ENCODE results near the gene SSBP1. TPM values are rescaled to one million over a fixed set of nuclear protein-coding genes. Genes with fewer than 3 reads are reported as not detected.

SSBP1 gene
- polyA plus RNA-seq, 3 donors: 66.9 to 197 (median 184) TPM

- TF ChIP-seq, protein P1, sequence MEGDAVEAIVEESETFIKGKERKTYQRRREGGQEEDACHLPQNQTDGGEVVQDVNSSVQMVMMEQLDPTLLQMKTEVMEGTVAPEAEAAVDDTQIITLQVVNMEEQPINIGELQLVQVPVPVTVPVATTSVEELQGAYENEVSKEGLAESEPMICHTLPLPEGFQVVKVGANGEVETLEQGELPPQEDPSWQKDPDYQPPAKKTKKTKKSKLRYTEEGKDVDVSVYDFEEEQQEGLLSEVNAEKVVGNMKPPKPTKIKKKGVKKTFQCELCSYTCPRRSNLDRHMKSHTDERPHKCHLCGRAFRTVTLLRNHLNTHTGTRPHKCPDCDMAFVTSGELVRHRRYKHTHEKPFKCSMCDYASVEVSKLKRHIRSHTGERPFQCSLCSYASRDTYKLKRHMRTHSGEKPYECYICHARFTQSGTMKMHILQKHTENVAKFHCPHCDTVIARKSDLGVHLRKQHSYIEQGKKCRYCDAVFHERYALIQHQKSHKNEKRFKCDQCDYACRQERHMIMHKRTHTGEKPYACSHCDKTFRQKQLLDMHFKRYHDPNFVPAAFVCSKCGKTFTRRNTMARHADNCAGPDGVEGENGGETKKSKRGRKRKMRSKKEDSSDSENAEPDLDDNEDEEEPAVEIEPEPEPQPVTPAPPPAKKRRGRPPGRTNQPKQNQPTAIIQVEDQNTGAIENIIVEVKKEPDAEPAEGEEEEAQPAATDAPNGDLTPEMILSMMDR (IDR thresholded peaks at IDR 0.05): no peak
- WGBS (ENCODE audit: insufficient coverage): under 1% methylated on average over 56 of the region's 59 CpGs
- Mint-ChIP-seq H3K4me1 (peaks cover 40% of the 10 kb centered on the region), H3K27ac (no peak overlapping the region), H3K4me3 (peak overlapping the region; percentile 79 to 84), H3K9me3 (no peaks in the 10 kb centered on the region), H3K36me3 (peaks cover 0 to 5% of the 10 kb centered on the region in 2 donors), H3K27me3 (ENCODE audit: low read depth in 3 of 3) (peaks cover 22 to 30% (median 24%) of the 10 kb centered on the region in 3 donors)
- Histone ChIP-seq H3K36me3 (replicated peaks in 1 of 2; ENCODE audit: control insufficient read depth in 1 of 2, insufficient read depth in 2 of 2, low read length in 2 of 2) (no peaks in the 10 kb centered on the region), H3K27ac (ENCODE audit: low read depth in 1 of 2, low read length in 2 of 2) (no peak overlapping the region), H2AFZ (ENCODE audit: insufficient read depth, low read depth, low read length, poor library complexity, severe bottlenecking) (peak overlapping the region; percentile 82), H3K4me3 (replicated peaks in 1 of 3; ENCODE audit: low read depth in 2 of 3, low read length in 3 of 3) (peak overlapping the region; percentile 47 to 90 (median 77)), H4K20me1 (ENCODE audit: insufficient read depth, low read length) (no peaks in the 10 kb centered on the region), H3K4me2 (replicated peaks; ENCODE audit: extremely low read depth, low read length, poor library complexity, severe bottlenecking) (peak overlapping the region; percentile 83), H3K4me1 (ENCODE audit: control insufficient read depth in 1 of 2, insufficient read depth in 2 of 2, low read length in 2 of 2) (peaks cover 15 to 22% of the 10 kb centered on the region in 2 donors), H3K27me3 (ENCODE audit: control insufficient read depth in 2 of 2, insufficient read depth in 2 of 2, low read length in 2 of 2) (peaks cover 14 to 18% of the 10 kb centered on the region in 2 donors), H3K9ac (ENCODE audit: insufficient read depth, low read length, poor library complexity, severe bottlenecking) (peak overlapping the region; percentile 64), H3K79me2 (ENCODE audit: insufficient read depth, low read length) (no peaks in the 10 kb centered on the region), H3K9me3 (replicated peaks in 1 of 2; ENCODE audit: control insufficient read depth in 1 of 2, insufficient read depth in 1 of 2, low read length in 2 of 2) (no peaks in the 10 kb centered on the region)
- peak; percentile 6 to 23 (median 9) for DNase-seq
- intact Hi-C loops (cut with micrococcal nuclease): loop anchor here in 1 of 2 donors (10.0 kb wide), 1 partner anchor 47 kb away; no protein-coding TSS in a partner anchor
Observed at GRCh38 chr7:141701489-141702046, 36.6 kb upstream of the SSBP1 start.

DNA sequence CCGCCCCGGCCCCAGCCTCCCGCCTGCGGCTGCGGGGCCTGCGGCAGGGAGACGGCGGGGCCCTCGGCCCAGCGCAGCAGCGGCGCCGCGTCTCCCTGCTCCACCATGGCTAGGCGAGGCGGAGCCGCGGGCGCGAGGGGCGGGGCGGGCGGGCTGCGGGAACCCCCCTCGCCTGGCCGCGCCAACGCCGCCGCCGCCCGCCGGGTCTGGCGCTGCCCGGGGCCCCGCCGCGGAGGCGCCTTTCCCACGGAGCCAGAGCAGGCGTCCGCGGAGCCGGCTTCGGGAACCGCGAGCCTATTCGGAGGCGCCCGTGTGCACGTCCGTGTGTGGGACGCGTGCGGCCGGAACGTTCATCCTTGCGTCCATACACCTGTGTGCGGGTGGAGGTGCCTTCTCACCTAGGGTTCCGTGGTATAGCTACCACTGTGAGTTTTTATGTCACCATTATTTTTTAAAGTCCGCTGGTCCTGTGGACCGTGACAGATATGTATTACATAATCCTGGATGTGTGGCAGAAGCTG, 36.1 kb upstream of the SSBP1 start, which contains the start of gene DENND11:
DENND11 (minus strand) TSS at position 120 of the 521 bp plus-strand sequence; CDS start at position 107, 13 bp downstream.
- no peaks in the 10 kb centered on the region for H3K79me2 ChIP-seq (ENCODE audit: insufficient read depth, low read length)
- Mint-ChIP-seq H3K27me3 (ENCODE audit: low read depth in 3 of 3) (peaks cover 22 to 31% (median 24%) of the 10 kb centered on the region in 3 donors), H3K27ac (peak within 1 kb of the TSS in 2 of 7 donors; percentile 3 to 75), H3K9me3 (no peaks in the 10 kb centered on the region), H3K4me3 (peak within 1 kb of the TSS; percentile 79 to 87), H3K36me3 (peaks cover 0 to 5% of the 10 kb centered on the region in 2 donors), H3K4me1 (peaks cover 36% of the 10 kb centered on the region)
- no peaks in the 10 kb centered on the region for H3K9me3 ChIP-seq (replicated peaks in 1 of 2; ENCODE audit: control insufficient read depth in 1 of 2, insufficient read depth in 1 of 2, low read length in 2 of 2)
- peaks cover 14 to 18% of the 10 kb centered on the region in 2 donors for H3K27me3 ChIP-seq (ENCODE audit: control insufficient read depth in 2 of 2, insufficient read depth in 2 of 2, low read length in 2 of 2)
- TF ChIP-seq, protein P1 (IDR thresholded peaks at IDR 0.05): no peak
- H3K4me3 ChIP-seq (replicated peaks in 1 of 3; ENCODE audit: low read depth in 2 of 3, low read length in 3 of 3): peak within 1 kb of the TSS; percentile 48 to 90 (median 77)
- H3K36me3 ChIP-seq (replicated peaks in 1 of 2; ENCODE audit: control insufficient read depth in 1 of 2, insufficient read depth in 2 of 2, low read length in 2 of 2): no peaks in the 10 kb centered on the region
- no peak within 1 kb of the TSS for H3K27ac ChIP-seq (ENCODE audit: low read depth in 1 of 2, low read length in 2 of 2)
- peaks cover 15 to 22% of the 10 kb centered on the region in 2 donors for H3K4me1 ChIP-seq (ENCODE audit: control insufficient read depth in 1 of 2, insufficient read depth in 2 of 2, low read length in 2 of 2)
- peak; percentile 32 to 46 (median 36) for DNase-seq
- H2AFZ ChIP-seq (ENCODE audit: insufficient read depth, low read depth, low read length, poor library complexity, severe bottlenecking): peak within 1 kb of the TSS; percentile 82
- WGBS (ENCODE audit: insufficient coverage): under 1% methylated on average over 62 of the region's 62 CpGs
- no peaks in the 10 kb centered on the region for H4K20me1 ChIP-seq (ENCODE audit: insufficient read depth, low read length)
- intact Hi-C loops (cut with micrococcal nuclease): loop anchor here in 1 of 2 donors (10.0 kb wide), 1 partner anchor 47 kb away; no protein-coding TSS in a partner anchor
- H3K9ac ChIP-seq (ENCODE audit: insufficient read depth, low read length, poor library complexity, severe bottlenecking): peak within 1 kb of the TSS; percentile 64
- peak within 1 kb of the TSS; percentile 83 for H3K4me2 ChIP-seq (replicated peaks; ENCODE audit: extremely low read depth, low read length, poor library complexity, severe bottlenecking)

Data from CD14-positive monocyte (primary cell).